HEK293 (cell line): ENCODE measurements around the gene CUL1.
A peak's percentile ranks its signal among the peaks of the same experiment; 100 is the strongest.

Experiments
- CTCF ChIA-PET: fragments of 350-600 bp; formaldehyde crosslinking; extraction: SDS; loops from one replicate; lab custom pipeline; 2021; ENCODE audit warnings: antibody characterized with exemption; lab: Yijun Ruan, JAX
- POLR2A ChIA-PET: fragments of 300-600 bp; formaldehyde crosslinking; extraction: SDS; loops from one replicate; lab custom pipeline; 2020; ENCODE audit warnings: antibody characterized with exemption, inconsistent platforms; lab: Yijun Ruan, JAX
- H3K27ac ChIP-seq: fragments of 200-500 bp; sonication (Bioruptor generic); 2 replicates; pipeline ENCODE4 v1.5.1; 2014; ENCODE audit warnings: low read depth, low read length, control low read depth, inconsistent platforms; ENCODE audit errors: extremely low read depth
- H3K36me3 ChIP-seq, 2 experiments: fragments of 200-500 bp in 1 of 2; sonication (Bioruptor generic) in 1 of 2; 1 replicate in 1 of 2; 2 replicates in 1 of 2; pipeline ENCODE4 v1.5.1; 2014 to 2017; ENCODE audit warnings: inconsistent platforms in 2 of 2, low read length in 2 of 2; ENCODE audit not compliant: control insufficient read depth in 2 of 2, insufficient read depth in 1 of 2
- H3K4me1 ChIP-seq: fragments of 200-500 bp; sonication (Bioruptor generic); 2 replicates; pipeline ENCODE4 v1.5.1; 2014; ENCODE audit warnings: mild to moderate bottlenecking, low read length, inconsistent platforms; ENCODE audit not compliant: control insufficient read depth, insufficient read depth
- H3K4me3 ChIP-seq: 2 replicates; pipeline ENCODE4 v1.5.1; 2011; ENCODE audit warnings: low read depth, mild to moderate bottlenecking, control low read depth, low read length, moderate library complexity
- H3K9me3 ChIP-seq: fragments of 200-500 bp; sonication (Bioruptor generic); 2 replicates; pipeline ENCODE4 v1.5.1; 2014; ENCODE audit warnings: low read depth, low read length, inconsistent platforms; ENCODE audit not compliant: control insufficient read depth, insufficient read depth
- ATF2 ChIP-seq: fragments of 450-650 bp; formaldehyde crosslinking; IDR thresholded peaks from 2 replicates; pipeline ENCODE4 v1.5.1; 2016; ENCODE audit warnings: missing biosample characterization, missing genetic modification characterization, low read depth
- IKZF3 ChIP-seq: fragments of 450-650 bp; IDR thresholded peaks from 2 replicates; pipeline ENCODE4 v1.5.0; 2018; ENCODE audit warnings: missing biosample characterization, mild to moderate bottlenecking, missing genetic modification characterization, moderate library complexity
- KLF9 ChIP-seq: fragments of 450-650 bp; formaldehyde crosslinking; IDR thresholded peaks from 2 replicates; pipeline ENCODE4 v1.5.1; 2016; ENCODE audit warnings: missing biosample characterization, missing genetic modification characterization, low read depth
- OSR2 ChIP-seq: fragments of 450-650 bp; formaldehyde crosslinking; IDR thresholded peaks from 2 replicates; pipeline ENCODE4 v1.5.1; 2016; ENCODE audit warnings: missing biosample characterization, missing genetic modification characterization
- PRDM1 ChIP-seq: fragments of 450-650 bp; formaldehyde crosslinking; IDR thresholded peaks from 2 replicates; pipeline ENCODE4; 2016; ENCODE audit warnings: missing biosample characterization, missing genetic modification characterization
- SCRT2 ChIP-seq: fragments of 450-650 bp; formaldehyde crosslinking; IDR thresholded peaks from 2 replicates; pipeline ENCODE4 v1.5.1; 2016; ENCODE audit warnings: missing biosample characterization, missing genetic modification characterization
- TSHZ1 ChIP-seq: fragments of 450-650 bp; formaldehyde crosslinking; IDR thresholded peaks from 2 replicates; pipeline ENCODE4 v1.5.1; 2016; ENCODE audit warnings: missing biosample characterization, missing genetic modification characterization, borderline replicate concordance
- YY1 ChIP-seq: fragments of 450-650 bp; formaldehyde crosslinking; IDR thresholded peaks from 2 replicates; pipeline ENCODE4 v1.5.1; 2018; ENCODE audit warnings: missing biosample characterization, missing genetic modification characterization
- YY2 ChIP-seq: fragments of 450-650 bp; formaldehyde crosslinking; IDR thresholded peaks from 2 replicates; pipeline ENCODE4 v1.5.1; 2016; ENCODE audit warnings: missing biosample characterization, missing genetic modification characterization
- ZBTB17 ChIP-seq: fragments of 450-650 bp; formaldehyde crosslinking; IDR thresholded peaks from 2 replicates; pipeline ENCODE4 v1.5.1; 2016; ENCODE audit warnings: missing biosample characterization, missing genetic modification characterization
- ZBTB26 ChIP-seq: fragments of 450-650 bp; formaldehyde crosslinking; optimal IDR thresholded peaks from 2 replicates; pipeline ENCODE3; 2016; ENCODE audit warnings: missing biosample characterization, mild to moderate bottlenecking, missing genetic modification characterization
- ZBTB44 ChIP-seq: fragments of 450-650 bp; IDR thresholded peaks from 2 replicates; pipeline ENCODE4 v1.5.1; 2018; ENCODE audit warnings: missing biosample characterization, mild to moderate bottlenecking, missing genetic modification characterization
- ZBTB49 ChIP-seq: fragments of 450-650 bp; formaldehyde crosslinking; IDR thresholded peaks from 2 replicates; pipeline ENCODE4 v1.5.1; 2016; ENCODE audit warnings: missing biosample characterization, missing genetic modification characterization, low read depth
- ZNF292 ChIP-seq: fragments of 450-650 bp; formaldehyde crosslinking; IDR thresholded peaks from 2 replicates; pipeline ENCODE4 v1.5.1; 2016; ENCODE audit warnings: low read depth, missing biosample characterization, missing genetic modification characterization, borderline replicate concordance
- ZNF335 ChIP-seq: fragments of 450-650 bp; formaldehyde crosslinking; conservative IDR thresholded peaks from 2 replicates; pipeline ENCODE4 v1.5.1; 2016; ENCODE audit warnings: missing biosample characterization, missing genetic modification characterization
- ZNF391 ChIP-seq: fragments of 450-650 bp; formaldehyde crosslinking; IDR thresholded peaks from 2 replicates; pipeline ENCODE4 v1.5.1; 2016; ENCODE audit warnings: low read depth, missing biosample characterization, missing genetic modification characterization, borderline replicate concordance
- ZNF549 ChIP-seq: fragments of 450-650 bp; IDR thresholded peaks from 2 replicates; pipeline ENCODE4 v1.5.1; 2018; ENCODE audit warnings: missing biosample characterization, missing genetic modification characterization, mild to moderate bottlenecking, inconsistent platforms, moderate library complexity
- ZNF596 ChIP-seq: fragments of 450-650 bp; IDR thresholded peaks from 2 replicates; pipeline ENCODE4 v1.5.0; 2018; ENCODE audit warnings: missing biosample characterization, mild to moderate bottlenecking, missing genetic modification characterization, moderate library complexity
- ZNF610 ChIP-seq: fragments of 450-650 bp; formaldehyde crosslinking; IDR thresholded peaks from 2 replicates; pipeline ENCODE4 v1.5.1; 2016; ENCODE audit warnings: missing biosample characterization, missing genetic modification characterization, borderline replicate concordance
- ZNF629 ChIP-seq: fragments of 450-650 bp; formaldehyde crosslinking; IDR thresholded peaks from 2 replicates; pipeline ENCODE4 v1.5.1; 2017; ENCODE audit warnings: missing biosample characterization, missing genetic modification characterization
- ZNF645 ChIP-seq: fragments of 450-650 bp; formaldehyde crosslinking; IDR thresholded peaks from 2 replicates; pipeline ENCODE4; 2016; ENCODE audit warnings: missing biosample characterization, missing genetic modification characterization
- ZNF664 ChIP-seq: fragments of 450-650 bp; formaldehyde crosslinking; IDR thresholded peaks from 2 replicates; pipeline ENCODE4 v1.5.1; 2016; ENCODE audit warnings: missing biosample characterization, missing genetic modification characterization
- ZNF776 ChIP-seq: fragments of 450-650 bp; formaldehyde crosslinking; IDR thresholded peaks from 2 replicates; pipeline ENCODE4 v1.5.0; 2017; ENCODE audit warnings: missing biosample characterization, missing genetic modification characterization, borderline replicate concordance
- ZNF791 ChIP-seq: fragments of 450-650 bp; formaldehyde crosslinking; IDR thresholded peaks from 2 replicates; pipeline ENCODE4 v1.5.1; 2016; ENCODE audit warnings: missing biosample characterization, missing genetic modification characterization
- ZNF830 ChIP-seq: fragments of 450-650 bp; IDR thresholded peaks from 2 replicates; pipeline ENCODE4 v1.5.0; 2018; ENCODE audit warnings: missing biosample characterization, missing genetic modification characterization, low read depth, mild to moderate bottlenecking, moderate library complexity

CUL1 gene

GRCh38 chr7:148772297-148773089 is 73.8 kb downstream of the CUL1 start:
- CTCF ChIA-PET = interaction anchor here (1.1 kb wide), 1 partner anchor 197 kb away, joined by 6 read pairs; no protein-coding TSS in a partner anchor
- peaks cover 3% of the 10 kb centered on the region for H3K4me1 ChIP-seq
- no peaks in the 10 kb centered on the region for H3K9me3 ChIP-seq
- no peak overlapping the region for H3K4me3 ChIP-seq
- H3K36me3 ChIP-seq = peaks cover 0 to 55% of the 10 kb centered on the region in 2 experiments; a peak in 1 of 3 replicates
- H3K27ac ChIP-seq = no peak overlapping the region
- POLR2A ChIA-PET = interaction anchor here (0.6 to 2.3 kb wide), 3 partner anchors 74 to 169 kb away, joined by 3 to 10 read pairs (median 3); partner anchors contain the start of gene CUL1
- TF ChIP-seq ZNF596 (tag by site-specific recombination) (no peak), ZNF391 (tag by site-specific recombination) (peak; percentile 28; the same call in 1 of the 2 replicates), ZNF629 (tag by site-specific recombination) (peak; percentile 99), ZBTB49 (tag by site-specific recombination) (no peak), ATF2 (tag by site-specific recombination) (peak; percentile 78), ZBTB26 (tag by site-specific recombination) (no peak), PRDM1 (tag by site-specific recombination) (peak; percentile 59), ZNF830 (tag by site-specific recombination) (no peak), IKZF3 (tag by site-specific recombination) (peak; percentile 70), ZNF292 (no peak), ZBTB17 (peak; percentile 75), ZNF776 (tag by site-specific recombination) (no peak), OSR2 (tag by site-specific recombination) (peak; percentile 96), TSHZ1 (tag by site-specific recombination) (peak; percentile 93), ZNF549 (tag by site-specific recombination) (no peak), YY2 (tag by site-specific recombination) (no peak), ZNF664 (peak; percentile 74; the same call in 1 of the 2 replicates), ZNF791 (tag by site-specific recombination) (no peak), ZBTB44 (peak; percentile 28; the same call in 1 of the 2 replicates), ZNF645 (tag by site-specific recombination) (no peak), ZNF335 (tag by site-specific recombination) (peak; percentile 45), SCRT2 (tag by site-specific recombination) (no peak), ZNF610 (tag by site-specific recombination) (no peak), KLF9 (tag by site-specific recombination) (peak; percentile 38; the same call in 1 of the 2 replicates), YY1 (tag by site-specific recombination) (no peak)
